Head of caudate nucleus (tissue), 42 donors: ENCODE data around the gene FAM83G.
"Not testable (repeated sequence)": the region's sequence is repeated elsewhere in the genome, so short reads cannot be mapped to it uniquely, and the experiment has no call there.

Experiments used
- DNase-seq, 42 donors: peaks; one replicate each; pipeline versions ENCODE4 v3.0.0 to v3.0.0-alpha.2; 2020 to 2021; ENCODE audit warnings: mixed read lengths in 7 of 42
- intact Hi-C: fragments of 100-400 bp; cut with DNase I; formaldehyde crosslinking; loops from one replicate; pipeline ENCODE4 v1.15.0; 2022

Gene FAM83G

DNA sequence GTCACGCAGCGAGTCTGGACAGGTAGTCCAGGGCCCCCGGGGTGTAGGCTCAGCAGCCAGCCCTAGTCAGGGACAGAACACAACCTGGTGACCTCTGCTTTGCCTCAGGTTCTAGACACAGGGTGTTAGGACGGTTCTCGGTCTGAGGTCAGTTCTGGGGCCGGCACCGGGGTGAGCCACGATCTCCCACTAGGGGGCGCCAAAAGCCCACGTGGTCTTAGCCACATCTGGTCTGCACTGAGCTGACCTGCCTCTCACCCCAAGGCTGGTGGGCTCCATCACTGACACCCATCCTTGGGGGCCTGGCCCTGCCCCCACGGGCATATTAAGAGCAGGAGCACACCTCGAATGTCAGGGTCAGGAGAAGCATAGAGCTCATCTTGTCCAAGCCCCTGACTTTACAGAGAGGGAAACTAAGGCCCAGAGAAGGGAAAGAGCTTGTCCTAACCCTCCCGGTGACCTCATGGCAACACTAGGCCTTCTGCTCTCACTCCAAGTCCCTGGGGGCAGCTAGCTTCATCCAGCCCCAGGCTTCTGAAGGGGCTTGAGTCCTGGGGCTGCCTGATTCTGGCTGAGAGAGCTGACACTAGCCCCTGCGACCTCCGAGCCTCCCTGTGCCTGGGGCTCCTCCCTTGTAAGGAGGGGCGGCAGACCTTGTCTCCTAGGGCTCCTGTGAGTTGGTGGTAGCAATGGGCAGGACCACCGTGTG lies 43.6 kb downstream of the FAM83G start:
- peak; percentile 26 to 90 (median 72) for DNase-seq
- intact Hi-C loops, result no loop called here

GRCh38 chr17:18960241-18960665 lies 44.3 kb downstream of the FAM83G start:
- intact Hi-C loops, result no loop called here

GRCh38 chr17:18959845-18960240 lies 44.7 kb downstream of the FAM83G start:
- intact Hi-C loops, result no loop called here
- peak in 1 of 42 donors; percentile 4 for DNase-seq

More at GRCh38 chr17:18960241-18960665, 44.3 kb downstream of the FAM83G start:
- peak in 1 of 42 donors; percentile 1 for DNase-seq

DNA sequence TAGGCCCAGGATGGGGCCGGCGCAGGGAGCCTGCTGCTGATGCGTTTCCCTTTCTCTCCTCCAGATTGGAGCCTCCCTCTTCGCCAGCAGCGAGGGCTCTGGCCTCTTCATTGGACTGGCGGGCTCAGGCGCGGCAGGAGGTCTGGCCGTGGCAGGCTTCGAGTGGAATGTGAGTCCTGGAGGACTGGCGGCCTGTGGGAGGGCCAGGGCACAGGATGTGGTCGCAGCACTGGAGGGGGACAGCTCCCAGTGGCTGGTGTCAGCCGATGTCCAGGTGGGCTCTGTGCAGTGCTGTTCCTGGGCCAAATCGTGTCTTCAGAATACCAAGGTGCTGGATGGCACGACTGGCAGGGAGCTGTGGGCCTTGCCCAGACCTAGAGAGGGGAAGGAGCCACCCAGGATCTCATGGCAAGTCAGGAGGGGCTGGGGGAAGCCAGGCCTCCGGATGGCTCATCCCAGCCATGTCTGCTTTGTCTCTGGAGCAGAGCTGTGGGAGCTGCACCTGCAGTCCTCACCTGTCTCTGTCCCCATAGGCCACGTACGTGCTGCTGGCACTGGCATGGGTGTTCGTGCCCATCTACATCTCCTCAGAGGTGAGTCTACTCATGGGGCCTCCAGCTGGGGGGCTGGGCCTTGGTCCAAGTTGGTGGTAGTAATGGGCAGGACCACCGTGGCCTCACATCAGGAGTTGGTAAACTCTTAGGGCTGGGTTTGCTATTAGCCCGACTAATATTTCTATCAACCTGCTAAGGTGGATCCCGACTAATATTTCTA lies 45.3 kb downstream of the FAM83G start:
- intact Hi-C loops, result no loop called here
- peak in 1 of 42 donors; percentile 4 for DNase-seq

GRCh38 chr17:18958611-18959010 lies 46.0 kb downstream of the FAM83G start:
- intact Hi-C loops, result no loop called here
- peak in 1 of 42 donors; percentile 5 for DNase-seq

- intact Hi-C loops, result no loop called here
- DNase-seq, result no peak
Observed at GRCh38 chr17:18957831-18958230, 46.7 kb downstream of the FAM83G start.

DNA sequence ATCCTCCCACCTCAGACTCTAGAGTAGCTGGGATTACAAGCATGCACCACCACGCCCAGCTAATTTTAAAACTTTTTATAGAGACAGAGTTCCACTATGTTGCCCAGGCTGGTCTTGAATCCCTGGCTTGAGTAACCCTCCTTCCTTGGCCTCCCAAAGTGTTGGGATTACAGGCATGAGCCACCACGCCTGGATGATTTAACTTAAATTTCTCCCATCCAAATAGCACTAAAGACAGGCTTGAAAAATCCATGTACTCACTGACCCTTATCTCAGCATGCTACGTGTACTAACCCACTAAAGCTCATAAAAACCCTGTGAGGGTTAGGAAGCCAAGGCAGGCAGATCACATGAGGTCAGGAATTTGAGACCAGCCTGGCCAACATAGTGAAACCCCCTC lies 48.0 kb downstream of the FAM83G start:
- no peak for DNase-seq
- intact Hi-C loops, result no loop called here

DNA sequence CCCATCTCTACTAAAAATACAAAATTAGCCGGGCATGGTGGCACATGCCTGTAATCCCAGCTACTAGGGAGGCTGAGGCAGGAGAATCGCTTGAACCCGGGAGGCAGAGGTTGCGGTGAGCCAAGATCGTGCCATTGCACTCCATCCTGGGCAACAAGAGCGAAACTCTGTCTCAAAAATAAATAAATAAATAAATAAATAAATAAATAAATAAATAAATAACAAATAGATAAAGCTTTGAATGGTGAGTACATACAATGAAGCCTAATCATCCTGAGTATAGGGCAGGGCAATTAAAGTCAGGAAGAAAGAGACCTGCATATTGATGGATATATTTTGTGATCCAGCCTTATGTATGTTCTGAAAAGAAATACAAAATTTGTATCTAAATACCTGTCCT lies 48.5 kb downstream of the FAM83G start:
- DNase-seq, intact Hi-C loops: not testable (repeated sequence)

DNA sequence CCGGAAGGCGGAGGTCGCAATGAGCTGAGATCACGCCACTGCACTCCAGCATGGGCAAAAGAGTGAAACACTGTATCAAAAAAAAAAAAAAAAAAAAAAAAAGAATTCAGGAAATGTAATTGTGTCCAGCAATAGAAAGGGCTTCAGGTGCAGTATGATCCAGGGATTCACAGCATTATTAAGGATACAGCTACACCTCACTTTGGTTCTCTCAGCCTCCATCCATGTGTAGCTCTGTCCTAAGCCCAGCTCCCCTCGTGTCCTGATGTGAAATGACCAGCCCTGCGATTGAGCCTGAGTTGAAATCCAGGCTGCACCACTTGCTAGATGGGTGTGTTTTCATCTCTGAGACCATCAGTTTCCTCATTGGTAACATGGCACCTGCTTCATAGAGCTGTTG lies 49.6 kb downstream of the FAM83G start:
- intact Hi-C loops, result no loop called here
- peak in 1 of 42 donors; percentile 0 for DNase-seq

GRCh38 chr17:18954321-18954720 lies 50.2 kb downstream of the FAM83G start:
- intact Hi-C loops, result no loop called here
- DNase-seq, result no peak

- intact Hi-C loops, result no loop called here
- DNase-seq, result no peak
Observed at GRCh38 chr17:18953231-18953728, 51.3 kb downstream of the FAM83G start.

GRCh38 chr17:18951941-18952842 lies 52.4 kb downstream of the FAM83G start, which contains the start of gene SLC5A10:
Gene SLC5A10, plus strand, starts transcription at chr17:18952165. Its CDS starts 41 bp downstream, at chr17:18952206.
- DNase-seq, result no peak
- intact Hi-C loops, result no loop called here

- intact Hi-C loops, result no loop called here
- no peak for DNase-seq
Observed at GRCh38 chr17:18950944-18951905, 53.3 kb downstream of the FAM83G start.

DNA sequence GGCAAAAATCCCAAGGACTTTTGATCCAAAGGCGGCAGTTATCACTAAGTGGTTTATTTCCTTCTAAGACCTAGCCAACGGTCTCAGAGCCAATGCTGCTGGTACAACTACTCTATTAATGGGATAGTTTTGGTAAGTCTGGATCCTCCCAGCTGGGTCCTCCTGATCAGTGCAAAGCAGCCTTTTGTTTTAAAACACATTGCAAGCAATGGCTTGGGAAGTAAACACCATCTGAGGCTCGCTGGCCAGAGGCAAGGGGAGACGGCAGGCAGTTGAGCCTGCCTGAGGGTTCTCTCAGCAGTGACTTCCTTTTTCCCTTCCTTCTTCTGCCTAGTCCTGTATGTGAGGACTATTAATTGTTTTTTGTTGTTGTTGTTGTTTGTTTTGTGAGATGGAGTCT lies 54.2 kb downstream of the FAM83G start:
- DNase-seq, result no peak

GRCh38 chr17:18949566-18949965 lies 55.0 kb downstream of the FAM83G start:
- no peak for DNase-seq
- intact Hi-C loops, result no loop called here

More for the DNA sequence above, 54.2 kb downstream of the FAM83G start:
- intact Hi-C loops, result no loop called here

DNA sequence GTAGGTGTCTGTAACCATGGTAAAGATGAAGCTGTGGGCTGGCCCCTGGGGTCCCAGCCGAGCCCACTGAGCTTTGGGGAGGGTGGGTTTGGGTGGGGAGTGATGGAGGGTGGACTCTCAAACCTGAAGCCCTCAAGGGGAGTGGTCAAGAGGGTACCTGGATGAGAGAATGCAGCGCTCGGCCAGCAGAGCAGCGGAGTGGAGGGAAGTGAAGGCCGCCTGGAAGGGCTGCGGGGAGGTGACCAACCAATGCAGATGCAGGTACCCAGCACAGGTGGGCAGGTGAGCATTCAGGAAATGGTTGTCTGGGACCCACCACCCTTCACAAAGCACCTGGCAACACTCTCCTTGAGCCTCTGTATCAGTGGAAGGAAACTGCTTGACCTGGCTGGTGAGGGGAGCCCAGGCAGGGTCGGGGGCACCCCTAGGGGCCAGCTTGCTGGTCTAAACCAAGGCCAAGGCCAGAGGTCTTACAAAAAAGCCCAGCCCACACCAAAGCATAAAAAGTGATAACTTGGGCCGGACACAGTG lies 56.0 kb downstream of the FAM83G start:
- no peak for DNase-seq
- intact Hi-C loops, result no loop called here

- intact Hi-C loops, result no loop called here
- no peak for DNase-seq
Observed at GRCh38 chr17:18947866-18948265, 56.7 kb downstream of the FAM83G start.

- no peak for DNase-seq
- intact Hi-C loops, result no loop called here
Observed at GRCh38 chr17:18946536-18946935, 58.0 kb downstream of the FAM83G start.
